Effector memory CD8-positive, alpha-beta T cell (primary cell): Measurements from ENCODE around the gene SLC38A5.
A peak's percentile ranks its signal among the peaks of the same experiment; 100 is the strongest.

ENCODE experiments used
- ATAC-seq: fragments of 150-1000 bp; cut with Tn5 transposase; replicated peaks from 2 replicates; pipeline ENCODE4 v1.10.0; 2021; ENCODE audit warnings: mild to moderate bottlenecking, moderate library complexity
- DNase-seq, 3 experiments: peaks; one replicate each; pipeline ENCODE4 v3.0.0; 2021
- H3K27ac Mint-ChIP-seq, 2 donors: one replicate each; pipeline ENCODE4 v1.8.0; 2022; ENCODE audit warnings: mild to moderate bottlenecking in 2 of 2, mixed read lengths in 2 of 2, moderate library complexity in 2 of 2
- H3K27me3 Mint-ChIP-seq, 2 donors: one replicate each; pipeline ENCODE4 v1.8.0; 2022; ENCODE audit warnings: mixed read lengths in 2 of 2
- H3K36me3 Mint-ChIP-seq: one replicate; pipeline ENCODE4 v1.8.0; 2022; ENCODE audit warnings: mild to moderate bottlenecking, moderate library complexity, mixed read lengths; ENCODE audit not compliant: insufficient read depth
- H3K4me1 Mint-ChIP-seq, 2 donors: one replicate each; pipeline ENCODE4 v1.8.0; 2022; ENCODE audit warnings: low read depth in 2 of 2, mixed read lengths in 2 of 2
- H3K4me3 Mint-ChIP-seq, 2 donors: one replicate each; pipeline ENCODE4 v1.8.0; 2022; ENCODE audit warnings: mild to moderate bottlenecking in 2 of 2, mixed read lengths in 2 of 2, moderate library complexity in 2 of 2
- H3K9me3 Mint-ChIP-seq, 2 donors: one replicate each; pipeline ENCODE4 v1.8.0; 2022; ENCODE audit warnings: mixed read lengths in 2 of 2

Gene SLC38A5

DNA sequence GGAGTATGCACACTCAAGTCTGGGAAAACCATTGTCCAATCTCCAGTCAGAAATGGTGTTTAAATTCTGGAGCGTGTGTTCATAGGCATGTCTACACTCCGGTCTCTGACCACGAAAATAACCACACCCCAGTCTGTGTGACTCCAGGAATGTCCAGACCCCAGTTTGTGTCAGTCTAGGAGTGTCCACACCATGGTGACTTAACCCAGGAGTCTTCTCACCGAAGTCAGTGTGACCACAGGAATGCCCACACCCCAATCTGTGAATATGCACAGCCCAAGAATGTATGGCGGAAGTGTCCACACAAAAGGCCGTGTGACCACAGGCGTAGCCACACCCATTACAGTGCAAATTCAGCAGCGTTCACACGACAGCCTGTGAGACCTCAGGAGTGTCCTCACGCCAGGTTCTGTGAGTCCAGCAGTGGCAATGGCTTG, 17.3 kb upstream of the SLC38A5 start:
- H3K4me1 Mint-ChIP-seq: no peaks in the 10 kb centered on the region
- no peaks in the 10 kb centered on the region for H3K9me3 Mint-ChIP-seq
- H3K27me3 Mint-ChIP-seq: no peaks in the 10 kb centered on the region
- H3K36me3 Mint-ChIP-seq: peaks cover 24% of the 10 kb centered on the region
- no peak overlapping the region for H3K4me3 Mint-ChIP-seq
- ATAC-seq: no peak
- H3K27ac Mint-ChIP-seq: no peak overlapping the region
- no peak for DNase-seq

DNA sequence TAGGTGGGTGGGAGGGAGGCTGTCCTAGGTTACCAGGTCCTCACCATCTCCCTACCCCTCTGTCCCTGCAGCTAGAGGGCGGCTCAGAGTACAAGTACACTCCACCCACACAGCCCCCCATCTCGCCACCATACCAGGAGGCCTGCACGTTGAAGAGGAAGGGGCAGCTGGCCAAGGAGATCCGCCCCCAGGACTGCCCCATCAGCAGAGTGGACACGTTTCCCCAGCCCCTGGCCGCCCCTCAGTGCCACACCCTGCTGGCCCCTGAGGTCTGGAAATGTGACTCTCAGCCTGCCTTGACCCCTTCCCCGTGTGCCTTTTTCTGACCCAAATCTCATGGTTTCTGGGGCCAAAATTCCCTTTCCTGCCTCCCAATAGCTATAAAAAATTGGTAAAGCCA, 12.5 kb upstream of the SLC38A5 start:
- ATAC-seq (no peak), DNase-seq (no peak)
- H3K36me3 Mint-ChIP-seq: peaks cover 47% of the 10 kb centered on the region
- H3K27me3 Mint-ChIP-seq: no peaks in the 10 kb centered on the region
- peaks cover 8 to 12% of the 10 kb centered on the region in 2 donors for H3K4me1 Mint-ChIP-seq
- no peaks in the 10 kb centered on the region for H3K9me3 Mint-ChIP-seq
- no peak overlapping the region for H3K4me3 Mint-ChIP-seq
- H3K27ac Mint-ChIP-seq: no peak overlapping the region

DNA sequence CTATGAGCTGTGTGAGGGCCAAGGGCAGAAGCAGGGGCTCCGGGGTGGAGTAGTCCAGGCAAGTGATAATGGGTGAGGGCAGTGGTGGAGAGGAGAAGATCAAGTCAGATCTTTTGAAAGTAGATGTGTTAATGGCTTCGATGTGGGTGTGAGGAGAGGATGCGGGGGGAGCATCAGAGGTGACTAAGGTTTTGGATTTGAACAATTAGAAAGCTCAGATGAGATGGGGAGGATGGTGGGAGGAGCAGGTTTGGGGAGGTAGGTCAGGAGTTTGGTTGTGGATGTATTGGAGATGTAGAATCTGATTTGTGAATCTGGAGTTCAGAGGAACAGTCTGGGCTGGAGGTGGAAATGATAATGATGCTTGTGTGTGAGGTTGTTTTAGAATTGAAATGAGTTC, 10.5 kb upstream of the SLC38A5 start:
- DNase-seq (no peak), ATAC-seq (no peak)
- Mint-ChIP-seq H3K9me3 (no peaks in the 10 kb centered on the region), H3K36me3 (peaks cover 49% of the 10 kb centered on the region), H3K27ac (peak overlapping the region in 1 of 2 donors; percentile 96), H3K4me3 (no peak overlapping the region), H3K27me3 (no peaks in the 10 kb centered on the region), H3K4me1 (peaks cover 22 to 25% of the 10 kb centered on the region in 2 donors)

DNA sequence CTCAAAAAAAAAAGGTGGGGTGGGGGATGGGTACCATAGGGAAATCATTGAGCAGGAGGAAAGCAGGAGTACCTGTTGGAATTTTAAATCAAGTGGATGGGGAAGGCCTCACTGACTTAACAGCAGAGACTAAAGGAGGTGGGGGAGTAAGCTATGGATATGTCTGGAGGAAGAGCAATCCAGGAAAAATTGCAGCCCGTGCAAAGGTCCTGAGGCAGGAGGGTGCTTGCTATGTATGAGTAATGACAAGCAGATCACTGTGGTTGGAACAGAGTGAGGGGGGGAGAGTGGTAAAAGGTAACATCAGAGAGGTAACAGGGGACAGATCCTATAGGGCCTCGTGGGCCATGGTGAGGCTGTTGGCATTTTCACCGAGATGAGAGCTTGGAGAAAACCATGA, 10.1 kb upstream of the SLC38A5 start:
- peak overlapping the region in 1 of 2 donors; percentile 96 for H3K27ac Mint-ChIP-seq
- H3K9me3 Mint-ChIP-seq: no peaks in the 10 kb centered on the region
- ATAC-seq (no peak), DNase-seq (no peak)
- H3K36me3 Mint-ChIP-seq: peaks cover 45% of the 10 kb centered on the region
- H3K27me3 Mint-ChIP-seq: no peaks in the 10 kb centered on the region
- peaks cover 22 to 25% of the 10 kb centered on the region in 2 donors for H3K4me1 Mint-ChIP-seq
- H3K4me3 Mint-ChIP-seq: no peak overlapping the region

DNA sequence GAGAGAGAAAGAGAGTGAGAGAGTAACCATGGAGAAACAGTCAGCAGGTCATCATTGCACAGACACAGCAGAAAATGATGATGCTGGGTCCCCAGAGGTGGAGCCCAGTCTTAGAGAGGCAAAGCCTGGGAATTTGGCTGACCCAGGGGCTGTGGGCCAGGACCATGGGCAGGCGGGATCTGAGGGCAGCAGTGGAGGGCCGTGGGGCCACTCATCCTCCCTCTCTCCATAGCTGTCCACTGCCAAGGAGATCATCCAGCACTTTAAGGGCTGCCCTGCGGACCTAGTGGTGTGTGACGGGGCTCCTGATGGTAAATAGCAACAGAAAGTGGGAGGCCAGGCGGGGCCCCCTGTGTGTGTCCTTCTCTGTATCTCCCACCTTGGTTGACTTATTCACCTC, 8.7 kb upstream of the SLC38A5 start:
- peaks cover 36% of the 10 kb centered on the region for H3K36me3 Mint-ChIP-seq
- no peak overlapping the region for H3K4me3 Mint-ChIP-seq
- no peaks in the 10 kb centered on the region for H3K9me3 Mint-ChIP-seq
- peaks cover 22 to 25% of the 10 kb centered on the region in 2 donors for H3K4me1 Mint-ChIP-seq
- H3K27me3 Mint-ChIP-seq: no peaks in the 10 kb centered on the region
- ATAC-seq (no peak), DNase-seq (no peak)
- H3K27ac Mint-ChIP-seq: peak overlapping the region in 1 of 2 donors; percentile 31

DNA sequence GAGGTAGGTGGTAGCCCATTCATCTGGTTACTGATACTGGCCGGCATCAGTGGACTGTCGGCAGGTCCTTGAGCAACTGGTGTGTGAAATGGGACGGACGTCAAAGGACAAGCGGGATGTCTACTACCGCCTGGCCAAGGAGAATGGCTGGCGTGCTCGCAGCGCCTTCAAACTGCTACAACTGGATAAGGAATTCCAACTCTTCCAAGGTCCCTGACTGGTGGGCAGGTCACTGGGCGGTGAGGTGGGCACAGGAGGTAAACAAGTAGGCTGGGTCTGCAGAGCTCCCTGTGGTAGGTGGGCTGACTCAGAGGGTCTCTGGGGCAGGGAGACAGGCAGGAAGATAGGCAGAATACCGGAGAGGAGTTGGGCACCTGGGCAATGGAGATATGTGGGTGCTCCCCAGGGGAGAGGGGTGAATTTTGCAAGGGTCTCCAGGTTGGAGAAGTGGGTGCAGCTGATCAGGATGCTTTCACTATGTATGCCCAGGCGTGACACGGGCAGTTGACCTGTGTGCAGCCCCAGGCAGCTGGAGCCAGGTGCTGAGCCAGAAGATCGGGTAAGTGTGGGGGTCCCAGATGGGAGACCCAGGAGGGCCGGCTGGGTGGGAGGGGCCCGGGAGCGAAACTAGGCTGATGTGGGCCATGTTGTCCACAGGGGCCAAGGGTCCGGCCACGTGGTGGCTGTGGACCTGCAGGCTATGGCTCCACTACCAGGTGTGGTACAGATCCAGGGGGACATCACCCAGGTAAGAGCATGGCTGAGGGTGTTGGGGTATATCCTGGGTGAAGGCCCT, 8.1 kb upstream of the SLC38A5 start:
- Mint-ChIP-seq H3K27ac (peak overlapping the region in 1 of 2 donors; percentile 98), H3K27me3 (no peaks in the 10 kb centered on the region), H3K4me1 (peaks cover 22 to 25% of the 10 kb centered on the region in 2 donors), H3K36me3 (peaks cover 32% of the 10 kb centered on the region), H3K4me3 (peak overlapping the region; percentile 94 to 96), H3K9me3 (no peaks in the 10 kb centered on the region)
- no peak for ATAC-seq
- no peak for DNase-seq

DNA sequence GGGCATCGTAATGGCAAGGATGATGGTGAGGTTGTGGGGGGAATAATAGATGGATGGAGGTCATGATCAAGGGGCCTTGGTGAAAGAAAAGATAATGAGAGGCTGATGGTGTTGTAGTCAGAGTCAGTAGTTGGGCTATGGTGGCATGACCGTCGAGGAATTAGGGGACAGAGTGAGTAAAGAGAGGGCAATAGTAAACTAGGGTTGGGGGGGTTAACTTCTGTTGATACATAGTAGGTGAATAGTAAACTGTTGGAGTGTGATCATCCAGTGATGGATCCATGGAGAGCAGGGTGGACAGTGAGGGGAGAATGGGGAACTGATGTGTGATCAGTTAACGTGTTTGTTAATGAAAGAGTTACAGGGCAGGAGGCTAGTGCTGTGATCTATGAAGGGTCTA, 6.9 kb upstream of the SLC38A5 start:
- H3K4me1 Mint-ChIP-seq: peaks cover 22 to 25% of the 10 kb centered on the region in 2 donors
- H3K9me3 Mint-ChIP-seq: no peaks in the 10 kb centered on the region
- no peak for ATAC-seq
- H3K27me3 Mint-ChIP-seq: no peaks in the 10 kb centered on the region
- peak overlapping the region; percentile 94 to 96 for H3K4me3 Mint-ChIP-seq
- H3K27ac Mint-ChIP-seq: peak overlapping the region; percentile 97 to 98
- no peak for DNase-seq
- peaks cover 24% of the 10 kb centered on the region for H3K36me3 Mint-ChIP-seq

DNA sequence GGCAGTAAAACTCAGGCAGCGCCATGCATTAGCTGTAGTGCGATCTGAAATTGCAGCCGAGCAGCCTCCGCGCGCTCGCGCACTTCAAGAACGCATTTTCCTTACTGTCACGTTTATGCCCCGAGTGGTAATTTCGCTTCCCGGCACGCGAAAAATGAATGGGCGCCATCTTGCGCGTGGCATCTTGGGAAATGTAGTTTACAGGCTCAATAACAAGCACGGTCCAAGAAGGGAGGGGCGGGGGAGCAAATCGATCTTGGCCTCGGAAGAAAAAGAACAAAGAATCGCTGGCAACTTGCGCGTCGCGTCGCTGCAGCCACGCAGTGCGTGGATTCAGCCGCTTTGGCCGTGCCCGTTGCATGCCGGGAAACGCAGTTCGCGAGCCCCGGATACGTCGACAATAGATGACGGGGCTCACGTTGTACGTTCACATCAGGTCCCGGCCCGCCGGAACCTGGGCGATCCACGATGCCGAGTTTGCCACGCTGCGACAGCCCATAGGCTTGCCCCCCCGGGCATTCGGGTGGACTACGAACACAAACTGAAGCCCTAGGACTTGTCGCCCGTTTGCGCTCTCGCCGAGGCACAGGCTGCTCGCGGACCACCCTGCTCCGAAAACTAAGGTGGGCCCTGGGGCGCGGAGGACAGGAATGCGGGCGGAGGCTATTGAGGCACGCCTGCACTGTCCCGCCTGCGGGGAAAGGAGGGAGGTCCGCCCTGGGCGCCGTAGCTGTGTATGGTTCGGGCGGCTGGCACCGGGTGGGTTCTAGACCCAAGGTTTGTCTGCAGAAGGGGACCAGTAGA, 5.9 kb upstream of the SLC38A5 start, which contains the start of gene FTSJ1:
TSS of gene FTSJ1 (plus strand) at position 426 of the 804 bp plus-strand sequence. CDS start 1,849 bp downstream, outside the sequence.
- peak; percentile 93 for ATAC-seq

DNA sequence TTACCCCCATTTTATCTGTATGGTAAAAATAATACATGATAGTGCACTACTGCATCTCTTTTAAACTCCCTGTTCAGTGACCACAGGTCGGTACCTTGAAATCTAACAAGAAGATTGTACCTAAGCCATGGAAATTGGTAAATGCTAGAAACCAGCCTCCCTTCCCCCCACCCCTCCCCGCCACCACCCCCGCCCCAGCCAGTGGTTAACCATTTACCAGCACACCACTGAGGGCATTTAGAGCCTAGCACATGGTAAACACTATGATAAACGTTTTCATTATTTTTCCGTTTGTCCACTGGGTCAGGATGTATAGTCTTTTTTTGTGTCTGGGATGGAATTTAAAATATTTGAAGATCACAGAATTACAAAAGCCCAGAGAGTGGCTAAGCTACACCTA, 5.2 kb upstream of the SLC38A5 start:
- Mint-ChIP-seq H3K27me3 (no peaks in the 10 kb centered on the region), H3K9me3 (no peaks in the 10 kb centered on the region), H3K36me3 (peaks cover 11% of the 10 kb centered on the region), H3K27ac (peak overlapping the region; percentile 97 to 98), H3K4me1 (peaks cover 21 to 22% of the 10 kb centered on the region in 2 donors), H3K4me3 (peak overlapping the region; percentile 94 to 96)
- ATAC-seq: no peak
- DNase-seq: no peak

More for the DNA sequence above, 5.9 kb upstream of the SLC38A5 start, which contains the start of gene FTSJ1:
- Mint-ChIP-seq H3K27me3 (no peaks in the 10 kb centered on the region), H3K9me3 (no peaks in the 10 kb centered on the region), H3K4me1 (peaks cover 22 to 25% of the 10 kb centered on the region in 2 donors), H3K36me3 (peaks cover 17% of the 10 kb centered on the region), H3K4me3 (peak within 1 kb of the TSS; percentile 94 to 96), H3K27ac (peak within 1 kb of the TSS; percentile 97 to 98)
- peak; percentile 82 to 84 (median 83) for DNase-seq

DNA sequence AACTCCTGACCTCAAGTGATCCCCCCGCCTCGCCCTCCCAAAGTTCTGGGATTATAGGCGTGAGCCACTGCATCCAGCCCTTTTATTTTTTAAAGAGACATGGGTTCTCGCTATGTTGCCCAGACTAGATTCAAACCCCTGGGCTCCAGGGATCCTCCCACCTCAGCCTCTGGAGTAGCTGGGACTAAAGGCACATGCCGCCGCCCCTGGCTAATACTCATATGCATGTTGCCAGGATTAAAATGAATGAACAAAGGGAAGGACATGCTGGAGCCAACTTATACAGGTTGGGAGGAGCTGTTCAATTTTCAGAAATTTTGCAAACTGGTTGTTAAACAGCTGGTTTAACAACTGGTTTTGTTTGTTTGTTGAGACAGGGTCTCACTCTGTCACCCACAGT, 4.5 kb upstream of the SLC38A5 start:
- ATAC-seq (no peak), DNase-seq (no peak)
- no peaks in the 10 kb centered on the region for H3K9me3 Mint-ChIP-seq
- H3K4me1 Mint-ChIP-seq: peaks cover 25 to 26% of the 10 kb centered on the region in 2 donors
- no peak overlapping the region for H3K27ac Mint-ChIP-seq
- no peak overlapping the region for H3K4me3 Mint-ChIP-seq
- H3K27me3 Mint-ChIP-seq: no peaks in the 10 kb centered on the region
- H3K36me3 Mint-ChIP-seq: peaks cover 8% of the 10 kb centered on the region

DNA sequence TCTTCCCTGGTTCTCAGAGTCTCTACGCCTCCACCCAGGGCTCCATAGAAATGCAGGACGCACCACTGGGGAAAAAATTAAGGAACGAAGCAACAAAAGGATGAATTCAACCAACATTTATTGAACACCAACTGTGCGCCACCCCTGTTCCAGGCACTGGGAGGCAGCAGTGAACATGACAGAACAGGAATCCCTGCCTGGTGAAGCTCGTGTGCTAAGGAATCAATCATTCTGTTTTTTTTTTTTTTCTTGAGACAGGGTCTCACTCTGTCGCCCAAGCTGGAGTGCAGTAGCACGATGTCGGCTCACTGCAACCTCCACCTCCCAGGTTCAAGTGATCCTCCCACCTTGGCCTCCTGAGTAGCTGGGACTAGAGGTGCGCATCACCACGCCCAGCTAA, 4.1 kb upstream of the SLC38A5 start:
- no peak overlapping the region for H3K4me3 Mint-ChIP-seq
- H3K27me3 Mint-ChIP-seq: no peaks in the 10 kb centered on the region
- H3K9me3 Mint-ChIP-seq: no peaks in the 10 kb centered on the region
- no peak overlapping the region for H3K27ac Mint-ChIP-seq
- H3K4me1 Mint-ChIP-seq: peaks cover 28 to 30% of the 10 kb centered on the region in 2 donors
- no peak for ATAC-seq
- DNase-seq: no peak
- peaks cover 11% of the 10 kb centered on the region for H3K36me3 Mint-ChIP-seq

DNA sequence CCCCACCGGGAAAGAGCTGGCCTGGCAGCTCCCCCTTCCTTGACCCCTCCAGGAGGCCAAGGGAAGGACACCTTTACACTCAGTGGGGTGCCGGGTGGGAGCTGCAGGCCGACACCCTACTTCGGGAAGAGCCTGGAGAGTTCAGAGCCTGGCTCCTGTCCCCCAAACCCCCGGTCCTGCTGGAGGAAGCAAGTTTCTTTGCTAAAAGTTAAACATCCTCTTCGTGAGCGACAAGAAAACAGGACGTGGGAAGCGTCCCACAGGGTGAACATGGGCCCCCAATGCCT, 3.6 kb upstream of the SLC38A5 start:
- no peak for DNase-seq
- Mint-ChIP-seq H3K4me3 (no peak overlapping the region), H3K27ac (no peak overlapping the region), H3K27me3 (no peaks in the 10 kb centered on the region), H3K4me1 (peaks cover 29 to 31% of the 10 kb centered on the region in 2 donors), H3K36me3 (peaks cover 11% of the 10 kb centered on the region), H3K9me3 (no peaks in the 10 kb centered on the region)
- ATAC-seq: no peak

DNA sequence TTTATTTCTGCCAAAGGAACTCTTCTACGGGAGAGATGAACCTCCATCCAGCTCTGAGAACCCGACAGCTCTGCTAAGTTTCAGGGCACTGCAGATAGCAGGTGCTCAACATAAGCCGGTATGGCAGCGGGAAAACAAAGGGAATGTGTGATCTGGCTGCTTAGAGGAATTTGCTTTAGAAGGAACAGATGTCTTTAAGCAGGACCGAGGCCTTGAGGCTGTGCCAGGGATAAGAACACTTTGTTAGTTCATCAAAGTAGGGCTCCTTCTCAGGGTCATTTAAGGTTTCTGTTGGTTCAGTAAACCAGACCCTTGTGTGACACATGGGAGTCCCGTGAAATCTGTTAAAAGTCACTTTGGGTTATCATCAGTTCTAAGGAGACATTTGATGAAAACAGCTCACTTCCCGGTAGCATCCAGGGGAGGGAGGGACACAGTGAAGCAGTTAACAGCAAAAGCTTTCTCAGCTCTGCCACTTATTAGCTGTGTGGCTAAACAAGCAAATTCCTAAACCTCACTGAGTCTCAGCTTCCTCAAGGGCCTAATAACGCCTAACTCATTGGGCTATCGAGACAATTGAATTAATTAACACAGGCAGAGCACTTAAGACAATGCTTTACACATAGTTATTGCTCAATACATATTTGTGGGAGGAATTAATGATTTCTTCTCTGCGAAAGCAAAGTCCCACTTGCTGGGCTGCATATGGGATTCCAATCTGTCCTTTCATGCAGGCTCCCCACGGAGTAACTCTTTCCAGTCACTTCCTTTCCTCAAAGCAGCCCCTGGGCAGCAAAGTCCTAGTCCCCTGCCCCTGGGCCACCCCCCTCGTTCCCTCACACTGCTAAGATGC, 3.0 kb upstream of the SLC38A5 start:
- no peak overlapping the region for H3K4me3 Mint-ChIP-seq
- no peak for ATAC-seq

More for the DNA sequence above, 3.0 kb upstream of the SLC38A5 start:
- H3K27me3 Mint-ChIP-seq: no peaks in the 10 kb centered on the region
- peaks cover 32 to 34% of the 10 kb centered on the region in 2 donors for H3K4me1 Mint-ChIP-seq
- H3K27ac Mint-ChIP-seq: no peak overlapping the region
- DNase-seq: no peak
- H3K9me3 Mint-ChIP-seq: no peaks in the 10 kb centered on the region
- peaks cover 10% of the 10 kb centered on the region for H3K36me3 Mint-ChIP-seq
